GM21423 (cell line): ENCODE data around the gene SLC15A2.
"Not testable (repeated sequence)": the region's sequence is repeated elsewhere in the genome, so short reads cannot be mapped to it uniquely, and the experiment has no call there.

Experiments
- ATAC-seq: cut with Tn5 transposase; IDR thresholded peaks from one replicate; pipeline ENCODE4 v1.9.1; 2021; ENCODE audit warnings: mild to moderate bottlenecking, moderate library complexity; ENCODE audit not compliant: unreplicated experiment

SLC15A2 gene

GRCh38 chr3:121894301-121894990 is at the start of gene SLC15A2:
TSS of gene SLC15A2 (plus strand) at chr3:121894401. CDS start at chr3:121894477, 76 bp downstream.
- ATAC-seq, result no peak

- ATAC-seq, result no peak
Observed at GRCh38 chr3:121844892-121845291, 49.3 kb upstream of the SLC15A2 start.

GRCh38 chr3:121852256-121852655 is 41.9 kb upstream of the SLC15A2 start:
- ATAC-seq, result no peak

GRCh38 chr3:121855555-121855954 is 38.6 kb upstream of the SLC15A2 start:
- ATAC-seq, result no peak

GRCh38 chr3:121857778-121858177 is 36.4 kb upstream of the SLC15A2 start:
- not testable (repeated sequence) for ATAC-seq

- ATAC-seq, result not testable (repeated sequence)
Observed at GRCh38 chr3:121863247-121863646, 31.0 kb upstream of the SLC15A2 start.

GRCh38 chr3:121863801-121864200 is 30.4 kb upstream of the SLC15A2 start:
- no peak for ATAC-seq

- ATAC-seq, result no peak
Observed at GRCh38 chr3:121869736-121870135, 24.5 kb upstream of the SLC15A2 start.

- ATAC-seq, result no peak
Observed at GRCh38 chr3:121870717-121871116, 23.5 kb upstream of the SLC15A2 start.

GRCh38 chr3:121871430-121871829 is 22.8 kb upstream of the SLC15A2 start:
- no peak for ATAC-seq

GRCh38 chr3:121878411-121878810 is 15.8 kb upstream of the SLC15A2 start:
- no peak for ATAC-seq

GRCh38 chr3:121883507-121883906 is 10.7 kb upstream of the SLC15A2 start:
- no peak for ATAC-seq

GRCh38 chr3:121885386-121885785 is 8.8 kb upstream of the SLC15A2 start:
- no peak for ATAC-seq

- no peak for ATAC-seq
Observed at GRCh38 chr3:121895121-121895520, 920 bp downstream of the SLC15A2 start.

- no peak for ATAC-seq
Observed at GRCh38 chr3:121895736-121896135, 1.5 kb downstream of the SLC15A2 start.

GRCh38 chr3:121896823-121897222 is 2.6 kb downstream of the SLC15A2 start:
- ATAC-seq, result no peak

GRCh38 chr3:121897296-121897695 is 3.1 kb downstream of the SLC15A2 start:
- ATAC-seq, result no peak

- ATAC-seq, result no peak
Observed at GRCh38 chr3:121913305-121913990, 19.2 kb downstream of the SLC15A2 start.

GRCh38 chr3:121914081-121914998 is 20.1 kb downstream of the SLC15A2 start:
- ATAC-seq, result no peak

- no peak for ATAC-seq
Observed at GRCh38 chr3:121916189-121916588, 22.0 kb downstream of the SLC15A2 start.

GRCh38 chr3:121918779-121919483 is 24.7 kb downstream of the SLC15A2 start:
- no peak for ATAC-seq
